H1 (cell line): ENCODE results near the gene TMEM156. TPM values are rescaled to one million over a fixed set of nuclear protein-coding genes. Genes with fewer than 3 reads are reported as not detected.

Experiments
- CTCF ChIA-PET: fragments of 300-600 bp; sonication (Branson Sonifier 250); formaldehyde crosslinking; loops from one replicate; lab custom pipeline; 2021; ENCODE audit not compliant: partially characterized antibody; lab: Charles Lee
- POLR2A ChIA-PET: fragments of 300-600 bp; sonication (Branson Sonifier 250); formaldehyde crosslinking; loops from one replicate; lab custom pipeline; 2021; ENCODE audit warnings: inconsistent platforms; ENCODE audit not compliant: partially characterized antibody; lab: Charles Lee
- DNase-seq, 2 experiments: peaks; one replicate each; pipeline versions ENCODE4 v3.0.0 to v3.0.0-alpha.2; 2010 to 2022; ENCODE audit warnings: low spot score in 2 of 2, low read depth in 1 of 2, mixed read lengths in 1 of 2
- FAIRE-seq: peaks from 2 replicates; lab custom pipeline; 2011; peaks lifted over from hg19 to GRCh38; lab: Jason Lieb, UNC
- H2AFZ ChIP-seq: 2 replicates; pipeline ENCODE4 v1.8.1; 2012; ENCODE audit warnings: low read length, inconsistent platforms
- H2AK5ac ChIP-seq: 2 replicates; pipeline ENCODE4 v1.6.1; 2013; ENCODE audit warnings: low read depth, low read length
- H2BK120ac ChIP-seq: replicated peaks from 2 replicates; pipeline ENCODE3; 2013; ENCODE audit warnings: low read depth, low read length, inconsistent platforms
- H2BK12ac ChIP-seq: 2 replicates; pipeline ENCODE4 v1.6.1; 2013; ENCODE audit warnings: low read depth, low read length
- H2BK15ac ChIP-seq: 2 replicates; pipeline ENCODE4 v1.6.1; 2013; ENCODE audit warnings: low read length
- H2BK20ac ChIP-seq: 2 replicates; pipeline ENCODE4 v1.6.1; 2013; ENCODE audit warnings: low read length
- H2BK5ac ChIP-seq: 2 replicates; pipeline ENCODE4 v1.6.1; 2013; ENCODE audit warnings: low read depth, low read length
- H3K14ac ChIP-seq: 2 replicates; pipeline ENCODE4 v1.6.1; 2013; ENCODE audit warnings: inconsistent platforms; ENCODE audit not compliant: insufficient read length
- H3K18ac ChIP-seq: 2 replicates; pipeline ENCODE4 v1.6.1; 2013; ENCODE audit warnings: low read length; ENCODE audit errors: extremely low read depth
- H3K23ac ChIP-seq: 2 replicates; pipeline ENCODE4 v1.6.1; 2013; ENCODE audit warnings: inconsistent platforms; ENCODE audit not compliant: insufficient read length
- H3K23me2 ChIP-seq: 2 replicates; pipeline ENCODE4 v1.6.1; 2013; ENCODE audit warnings: low read depth, low read length
- H3K27ac ChIP-seq: 2 replicates; pipeline ENCODE4 v1.6.1; 2011; ENCODE audit warnings: low read depth, low read length, inconsistent platforms
- H3K27me3 ChIP-seq, 4 experiments: replicated peaks in 1 of 4; 1 replicate in 1 of 4; 2 replicates in 3 of 4; pipeline versions ENCODE4 v1.6.1 to v1.8.1; 2011 to 2013; ENCODE audit warnings: low read length in 3 of 4, mild to moderate bottlenecking in 3 of 4, inconsistent platforms in 2 of 4, mixed read lengths in 2 of 4, moderate library complexity in 1 of 4; ENCODE audit not compliant: control insufficient read depth in 3 of 4, insufficient read depth in 3 of 4; ENCODE audit errors: extremely low read depth in 1 of 4
- H3K36me3 ChIP-seq, 4 experiments: 2 replicates each; pipeline versions ENCODE4 v1.6.1 to v1.8.1; 2011 to 2013; ENCODE audit warnings: mild to moderate bottlenecking in 4 of 4, low read length in 3 of 4, moderate library complexity in 2 of 4, control low read depth in 1 of 4, inconsistent platforms in 1 of 4; ENCODE audit not compliant: insufficient read depth in 4 of 4, control insufficient read depth in 2 of 4
- H3K4ac ChIP-seq: replicated peaks from 2 replicates; pipeline ENCODE3; 2013; ENCODE audit warnings: low read length, low read depth, mixed read lengths, inconsistent platforms; ENCODE audit not compliant: insufficient read length
- H3K4me1 ChIP-seq, 4 experiments: replicated peaks in 1 of 4; 1 replicate in 1 of 4; 2 replicates in 3 of 4; pipeline versions ENCODE4 v1.6.1 to v1.8.1; 2011 to 2013; ENCODE audit warnings: low read length in 3 of 4, inconsistent platforms in 2 of 4, mixed read lengths in 1 of 4; ENCODE audit not compliant: insufficient read depth in 4 of 4, control insufficient read depth in 3 of 4
- H3K4me2 ChIP-seq, 2 experiments: 2 replicates each; pipeline versions ENCODE4 v1.6.1 to v1.8.1; 2011 to 2013; ENCODE audit warnings: low read depth in 2 of 2, low read length in 2 of 2, control low read depth in 1 of 2, inconsistent platforms in 1 of 2, mild to moderate bottlenecking in 1 of 2; ENCODE audit not compliant: insufficient read depth in 1 of 2
- H3K4me3 ChIP-seq, 4 experiments: fragments of 200-600, 300-600 bp in 1 of 4; sonication (generic), shearing (Covaris generic), sonication (Bioruptor Twin) in 1 of 4; 2 replicates each; pipeline versions ENCODE4 v1.5.1 to v1.8.1; 2011 to 2016; ENCODE audit warnings: low read length in 4 of 4, low read depth in 3 of 4, control low read depth in 2 of 4, inconsistent platforms in 2 of 4, mild to moderate bottlenecking in 2 of 4, mixed read lengths in 1 of 4, moderate library complexity in 1 of 4; ENCODE audit not compliant: insufficient read depth in 2 of 4; ENCODE audit errors: extremely low read depth in 1 of 4
- H3K56ac ChIP-seq: replicated peaks from 2 replicates; pipeline ENCODE3; 2013; ENCODE audit warnings: low read depth, mild to moderate bottlenecking, mixed read lengths, low read length, inconsistent platforms; ENCODE audit not compliant: insufficient read length
- H3K79me1 ChIP-seq: 2 replicates; pipeline ENCODE4 v1.6.1; 2013; ENCODE audit warnings: low read depth, low read length, control low read depth
- H3K79me2 ChIP-seq, 2 experiments: 2 replicates each; pipeline versions ENCODE4 v1.6.1 to v1.8.1; 2012 to 2013; ENCODE audit warnings: low read length in 2 of 2, mild to moderate bottlenecking in 2 of 2, inconsistent platforms in 1 of 2; ENCODE audit not compliant: insufficient read depth in 2 of 2, control insufficient read depth in 1 of 2
- H3K9ac ChIP-seq, 4 experiments: replicated peaks in 1 of 4; 1 replicate in 1 of 4; 2 replicates in 3 of 4; pipeline versions ENCODE4 v1.6.1 to v1.8.1; 2011 to 2013; ENCODE audit warnings: low read depth in 3 of 4, low read length in 3 of 4, control low read depth in 2 of 4, mild to moderate bottlenecking in 2 of 4, moderate library complexity in 2 of 4, inconsistent platforms in 1 of 4; ENCODE audit errors: extremely low read depth in 1 of 4
- H3K9me3 ChIP-seq, 2 experiments: 2 replicates each; pipeline versions ENCODE4 v1.6.1 to v1.8.1; 2012 to 2013; ENCODE audit warnings: mild to moderate bottlenecking in 2 of 2, moderate library complexity in 2 of 2, control low read depth in 1 of 2, inconsistent platforms in 1 of 2, low read depth in 1 of 2, low read length in 1 of 2, mixed read lengths in 1 of 2; ENCODE audit not compliant: insufficient read depth in 2 of 2
- H4K20me1 ChIP-seq, 2 experiments: replicated peaks in 1 of 2; 2 replicates each; pipeline versions ENCODE3 to v1.8.1; 2011 to 2013; ENCODE audit warnings: inconsistent platforms in 2 of 2, low read length in 2 of 2, mild to moderate bottlenecking in 1 of 2; ENCODE audit not compliant: insufficient read depth in 2 of 2, control insufficient read depth in 1 of 2
- H4K5ac ChIP-seq: 2 replicates; pipeline ENCODE4 v1.6.1; 2013; ENCODE audit warnings: low read length, low read depth, mixed read lengths, inconsistent platforms; ENCODE audit not compliant: insufficient read length
- H4K8ac ChIP-seq: 2 replicates; pipeline ENCODE4 v1.8.0; 2013; ENCODE audit warnings: mild to moderate bottlenecking, moderate library complexity, low read length, inconsistent platforms; ENCODE audit not compliant: insufficient read depth; ENCODE audit errors: extremely low read depth
- H4K91ac ChIP-seq: replicated peaks from 2 replicates; pipeline ENCODE3; 2013; ENCODE audit warnings: low read length, mixed read lengths, inconsistent platforms; ENCODE audit not compliant: insufficient read length
- ASH2L ChIP-seq: fragments of 200-600, 300-600 bp; sonication (generic); IDR thresholded peaks from one replicate; pipeline ENCODE4 v1.7.1; 2017; ENCODE audit warnings: low read length
- ATF2 ChIP-seq: IDR thresholded peaks from 2 replicates; pipeline ENCODE4 v1.6.1; 2012; ENCODE audit warnings: low read length, inconsistent platforms
- BACH1 ChIP-seq: IDR thresholded peaks from 2 replicates; pipeline ENCODE4 v1.6.1; 2012; ENCODE audit warnings: low read length, improper control_type of control experiment
- CEBPB ChIP-seq: IDR thresholded peaks from 2 replicates; pipeline ENCODE4 v1.6.1; 2012; ENCODE audit warnings: low read depth, low read length
- EZH2 ChIP-seq: fragments of 200-600 bp; sonication (generic); IDR thresholded peaks from 2 replicates; pipeline ENCODE4 v1.7.1; 2012; ENCODE audit warnings: low read depth, mild to moderate bottlenecking, moderate library complexity, low read length, inconsistent platforms; ENCODE audit not compliant: severe bottlenecking
- MAX ChIP-seq: IDR thresholded peaks from 2 replicates; pipeline ENCODE4 v1.6.1; 2012; ENCODE audit warnings: inconsistent platforms
- POU5F1 ChIP-seq: IDR thresholded peaks from 2 replicates; pipeline ENCODE4 v1.6.1; 2011; ENCODE audit warnings: low read depth, mild to moderate bottlenecking, low read length, moderate library complexity
- SIN3A ChIP-seq, 2 experiments: IDR thresholded peaks in 1 of 2; conservative IDR thresholded peaks in 1 of 2; 2 replicates each; pipeline ENCODE4 v1.6.1; 2011 to 2012; ENCODE audit warnings: low read length in 2 of 2, improper control_type of control experiment in 1 of 2, low read depth in 1 of 2, mild to moderate bottlenecking in 1 of 2
- SP1 ChIP-seq: IDR thresholded peaks from 2 replicates; pipeline ENCODE4 v1.6.1; 2011; ENCODE audit warnings: low read depth, low read length
- USF2 ChIP-seq: IDR thresholded peaks from 2 replicates; pipeline ENCODE4 v1.6.1; 2011; ENCODE audit warnings: low read length, improper control_type of control experiment
- WGBS, 2 experiments: shearing (Covaris generic) in 1 of 2; methylation state at CpG; one replicate each; pipeline versions ENCODE4 v1.1.6 to v1.1.7; 2013 to 2015; ENCODE audit warnings: low lambda C conversion rate in 2 of 2, mixed read lengths in 2 of 2, inconsistent platforms in 1 of 2, low coverage in 1 of 2, missing lambda C conversion rate in 1 of 2; ENCODE audit not compliant: insufficient replicate concordance in 2 of 2, insufficient coverage in 1 of 2, insufficient read length in 1 of 2; ENCODE audit errors: extremely low coverage in 1 of 2, missing lambda C conversion rate in 1 of 2; 5-methylcytosine and 5-hydroxymethylcytosine counted together
- polyA plus RNA-seq, 7 experiments: library from polyadenylated mRNA; depleted of rRNA in 3 of 7; stranded (reverse) in 5 of 7; unstranded in 2 of 7; fragments of >200 nt in 5 of 7; fragments of 200-250 nt in 2 of 7; gene quantifications; 1 replicate in 5 of 7; 2 replicates in 1 of 7; 4 replicates in 1 of 7; pipeline versions ENCODE4 v1.2.1 to v1.2.3, GENCODE V29; 2011 to 2013; ENCODE audit warnings: missing spikeins in 2 of 7, mixed read lengths in 2 of 7
- total RNA-seq: library from RNA; stranded (reverse); fragmentation: NEBNext Ultra II Directional; extraction: Animal tissue kit (Norgen Biotek cat#: 25700); gene quantifications from 2 replicates; pipeline ENCODE4 v1.2.1, GENCODE V29; 2021

Gene TMEM156
- total and polyA plus RNA-seq, 2 of the 8 experiments (the other 6 are each of a cell fraction or from before 2014, with no cell fraction given) = not detected

- ChIA-PET CTCF (interaction anchor here (1.0 to 1.2 kb wide), 2 partner anchors 62 to 75 kb away, joined by 3 to 4 read pairs; no protein-coding TSS in a partner anchor), POLR2A (interaction anchor here (0.6 kb wide), 1 partner anchor 1085 kb away, joined by 3 read pairs; no protein-coding TSS in a partner anchor)
- Histone ChIP-seq H3K27me3 (no peaks in the 10 kb centered on the region), H3K79me2 (no peaks in the 10 kb centered on the region), H4K5ac (no peak overlapping the region), H3K14ac (no peak overlapping the region), H4K20me1 (no peaks in the 10 kb centered on the region), H2AK5ac (no peak overlapping the region), H3K23me2 (no peaks in the 10 kb centered on the region), H3K9me3 (no peaks in the 10 kb centered on the region), H3K79me1 (no peaks in the 10 kb centered on the region), H2BK12ac (no peak overlapping the region), H4K91ac (no peak overlapping the region), H3K9ac (no peak overlapping the region), H3K18ac (no peak overlapping the region), H3K4me1 (no peaks in the 10 kb centered on the region), H3K4me2 (no peak overlapping the region), H3K23ac (no peak overlapping the region), H4K8ac (no peak overlapping the region), H2BK20ac (no peak overlapping the region), H3K36me3 (peaks cover 0 to 3% (median 0%) of the 10 kb centered on the region in 4 experiments; a peak in 1 of 8 replicates), H3K27ac (no peak overlapping the region), H3K4ac (no peak overlapping the region), H2BK120ac (no peak overlapping the region), H2AFZ (no peak overlapping the region), H3K4me3 (no peak overlapping the region), H2BK5ac (no peak overlapping the region), H2BK15ac (no peak overlapping the region), H3K56ac (no peak overlapping the region)
- DNase-seq = no peak
- FAIRE-seq = no peak
- WGBS, 2 experiments = 97% methylated on average over 5 of the region's 5 CpGs; no CpG with 5 or more reads in 1 of the 2 experiments
- TF ChIP-seq BACH1 (no peak), ASH2L (no peak), MAX (no peak), SP1 (no peak), POU5F1 (no peak), SIN3A (conservative IDR thresholded peaks at IDR 0.05 in 1 of 2, IDR thresholded peaks at IDR 0.05 in 1 of 2; ENCODE audit: low read depth in 1 of 2, low read length in 2 of 2) (no peak), USF2 (no peak), CEBPB (no peak), EZH2 (no peak), ATF2 (no peak)
Observed at GRCh38 chr4:38935391-38936073, 96.7 kb downstream of the TMEM156 start.
